Tongue (tissue), 2 donors: ENCODE results near the gene CNNM2. TPM values are rescaled to one million over a fixed set of nuclear protein-coding genes. Genes with fewer than 3 reads are reported as not detected.

Experiments used
- DNase-seq: peaks from one replicate; pipeline ENCODE4 v3.0.0-alpha.2; 2015
- total RNA-seq: library from RNA; depleted of rRNA; stranded (reverse); fragments of >200 nt; gene quantifications from one replicate; pipeline ENCODE4 v1.2.3, GENCODE V29; 2014

Gene CNNM2
- total RNA-seq, 1 donor from 2014 or later, result 13.2 TPM

GRCh38 chr10:103077020-103077419 lies 158.9 kb downstream of the CNNM2 start:
- no peak for DNase-seq

- DNase-seq, result no peak
Measured at GRCh38 chr10:103077491-103078308, 159.6 kb downstream of the CNNM2 start.

DNA sequence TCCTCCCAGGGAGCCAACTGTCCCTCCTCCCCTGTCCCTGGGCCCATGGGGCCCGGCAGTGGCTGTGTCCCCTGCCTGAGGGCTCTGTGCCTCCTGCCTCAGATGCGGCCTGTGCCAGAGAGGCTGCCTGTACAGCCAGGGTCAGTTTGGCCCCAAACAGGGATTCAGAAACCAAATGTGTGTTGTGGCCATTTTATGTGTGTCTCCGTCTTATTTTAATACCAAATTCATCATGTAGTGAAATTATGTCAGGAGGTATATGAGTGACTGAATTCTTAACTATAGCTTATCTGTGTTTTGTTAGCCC lies 160.2 kb downstream of the CNNM2 start:
- no peak for DNase-seq

GRCh38 chr10:103078676-103079075 lies 160.6 kb downstream of the CNNM2 start:
- no peak for DNase-seq

DNA sequence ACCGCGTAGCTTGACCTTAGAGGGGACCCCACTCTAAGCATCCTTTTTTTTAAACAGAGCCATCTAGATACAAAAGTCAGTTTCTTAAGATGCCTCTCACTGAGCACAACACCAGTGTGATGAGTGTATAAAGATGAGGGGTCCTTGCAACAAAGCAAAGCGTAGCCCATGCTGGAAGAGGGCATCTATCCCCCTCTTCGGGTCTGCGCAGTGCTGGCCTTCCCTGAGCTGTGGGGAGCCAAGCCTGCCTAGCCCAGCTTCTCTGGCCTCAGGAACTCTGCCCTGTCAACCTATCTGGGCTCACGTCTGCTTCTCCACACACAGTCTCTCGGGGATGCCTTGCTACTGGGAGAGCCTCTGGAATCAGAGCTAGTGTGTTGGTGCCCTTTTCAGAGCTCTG lies 161.0 kb downstream of the CNNM2 start:
- no peak for DNase-seq

- DNase-seq, result no peak
Measured at GRCh38 chr10:103079946-103080345, 161.9 kb downstream of the CNNM2 start.

DNA sequence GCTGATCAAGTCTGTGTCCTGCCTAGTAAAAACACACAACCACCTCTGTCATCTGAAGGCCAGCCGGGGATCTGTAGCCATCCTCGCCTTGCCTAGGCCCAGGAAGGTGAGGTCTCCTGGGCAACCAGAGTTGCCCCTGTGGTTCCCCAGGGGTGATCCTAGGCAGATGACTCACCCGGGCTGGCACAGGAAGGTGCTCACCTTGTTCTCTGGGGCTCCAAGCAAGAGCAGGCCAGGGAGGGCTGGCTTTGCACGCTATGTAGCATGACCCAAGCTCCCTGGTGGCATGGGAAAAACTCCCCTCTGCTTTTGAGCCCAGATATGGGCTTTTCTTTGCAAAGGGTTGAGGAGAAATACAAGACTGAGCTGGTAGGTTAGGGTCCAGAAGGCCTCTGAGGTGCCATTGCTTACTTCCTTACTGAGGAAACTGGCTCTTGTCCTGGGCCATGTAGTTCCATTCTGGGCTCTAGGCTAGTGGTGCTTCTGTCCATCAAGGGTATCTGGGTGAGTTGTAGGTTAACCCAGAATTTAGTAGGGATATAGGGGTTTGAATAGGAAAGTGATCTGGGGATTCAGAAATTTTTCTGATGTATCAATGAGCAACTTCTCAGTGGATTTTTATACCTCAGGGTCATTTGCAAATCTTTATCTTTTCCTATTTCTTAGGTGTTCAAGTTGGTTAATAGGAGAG lies 162.9 kb downstream of the CNNM2 start:
- DNase-seq, result no peak

GRCh38 chr10:103082683-103083082 lies 164.6 kb downstream of the CNNM2 start:
- DNase-seq, result no peak

DNA sequence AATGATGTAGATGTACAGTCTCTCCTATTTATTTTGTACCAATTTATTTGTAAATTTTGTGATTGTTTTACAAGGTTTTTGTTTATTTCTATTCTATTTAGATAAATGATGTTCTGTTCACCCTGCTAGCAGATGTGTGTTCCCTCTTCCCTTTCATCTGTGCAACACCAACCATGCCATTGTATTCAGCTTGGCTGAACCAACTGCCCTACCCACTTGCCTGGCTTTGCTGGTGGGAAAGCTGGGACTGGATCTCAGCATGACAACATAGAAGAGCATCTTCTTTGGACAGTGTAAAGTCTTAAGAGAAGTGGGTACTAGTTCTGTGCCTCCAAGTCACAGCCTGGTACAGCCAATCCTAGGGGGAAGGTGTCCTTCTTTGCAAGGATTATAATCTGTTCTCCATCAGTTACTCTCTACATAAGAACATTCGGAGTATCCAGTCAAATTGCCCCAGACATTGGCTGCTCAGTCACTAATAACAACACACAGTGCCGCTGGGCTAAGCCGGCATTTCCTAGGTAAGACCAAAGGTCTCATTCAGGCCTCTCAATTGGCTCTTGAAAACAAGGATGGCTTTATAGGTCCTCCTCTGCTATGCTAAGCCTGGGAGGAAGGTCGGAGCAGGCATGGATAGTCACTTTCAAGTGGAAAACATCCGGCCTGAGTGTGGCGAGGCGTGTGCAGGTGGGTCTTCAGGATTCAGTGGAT lies 165.3 kb downstream of the CNNM2 start:
- DNase-seq, result no peak

GRCh38 chr10:103083977-103084320 lies 165.9 kb downstream of the CNNM2 start:
- no peak for DNase-seq

GRCh38 chr10:103086261-103086660 lies 168.2 kb downstream of the CNNM2 start:
- no peak for DNase-seq

GRCh38 chr10:103086799-103087198 lies 168.7 kb downstream of the CNNM2 start:
- DNase-seq, result no peak

DNA sequence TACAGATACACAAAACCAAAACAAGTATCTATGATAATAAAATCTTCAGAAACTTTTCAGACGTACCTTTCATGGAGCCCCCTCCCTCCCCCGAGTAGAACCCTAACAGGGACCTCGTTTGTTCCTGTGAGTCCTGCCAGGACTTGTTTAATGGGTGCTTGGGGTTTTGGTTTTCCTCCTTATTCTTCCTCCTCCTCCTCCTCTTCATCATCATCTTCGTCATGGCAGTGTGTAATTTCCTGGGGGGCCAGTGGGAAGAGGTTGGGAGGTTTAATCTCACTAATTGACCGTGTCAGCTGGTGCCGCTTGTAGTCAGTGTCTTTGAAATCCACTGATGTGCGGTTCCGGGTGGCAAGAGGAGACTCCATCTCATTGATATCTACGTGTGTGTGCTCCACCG lies 171.4 kb downstream of the CNNM2 start:
- no peak for DNase-seq

DNA sequence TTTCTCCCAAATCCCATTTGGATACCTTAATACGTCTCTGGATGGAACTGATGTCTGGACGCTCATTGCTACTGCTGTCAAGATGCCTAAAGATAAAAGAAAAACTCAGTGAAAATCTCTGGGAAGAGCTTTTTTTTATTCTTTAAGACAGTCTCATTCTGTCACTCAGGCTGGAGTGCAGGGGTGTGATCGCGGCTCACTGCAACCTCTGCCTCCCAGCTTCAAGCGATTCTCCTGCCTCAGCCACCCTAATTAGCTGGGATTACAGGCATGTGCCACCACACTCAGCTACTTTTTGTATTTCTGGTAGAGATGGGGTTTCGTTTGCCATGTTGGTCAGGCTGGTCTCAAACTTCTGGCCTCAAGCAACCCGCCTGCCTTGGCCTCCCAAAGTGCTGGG lies 172.8 kb downstream of the CNNM2 start:
- DNase-seq, result no peak

GRCh38 chr10:103095005-103095404 lies 176.9 kb downstream of the CNNM2 start:
- no peak for DNase-seq

- no peak for DNase-seq
Measured at GRCh38 chr10:103096130-103096529, 178.0 kb downstream of the CNNM2 start.

GRCh38 chr10:103098240-103098639 lies 180.1 kb downstream of the CNNM2 start:
- DNase-seq, result no peak

- DNase-seq, result no peak
Measured at GRCh38 chr10:103100620-103101019, 182.5 kb downstream of the CNNM2 start.

DNA sequence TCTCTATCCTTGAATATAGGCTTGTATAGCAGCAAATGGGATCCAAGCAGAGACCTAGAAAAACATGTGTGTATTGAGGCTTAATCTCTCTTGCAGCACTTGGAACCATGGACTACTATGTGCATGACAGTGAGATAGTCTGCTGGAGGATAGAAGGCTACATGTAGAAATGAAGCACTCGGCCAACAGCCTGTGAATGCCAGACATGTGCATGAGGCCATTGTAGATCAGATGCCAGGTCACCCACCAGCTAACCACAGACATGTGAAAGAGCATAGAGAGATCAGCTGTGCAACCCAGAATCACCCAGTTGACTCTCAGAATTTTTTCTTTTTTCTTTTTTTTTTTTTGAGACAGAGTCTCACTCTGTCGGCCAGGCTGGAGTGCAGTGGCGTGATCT lies 184.1 kb downstream of the CNNM2 start:
- no peak for DNase-seq

- no peak for DNase-seq
Measured at GRCh38 chr10:103103989-103104388, 185.9 kb downstream of the CNNM2 start.

GRCh38 chr10:103104721-103105120 lies 186.6 kb downstream of the CNNM2 start:
- no peak for DNase-seq

- DNase-seq, result no peak
Measured at GRCh38 chr10:103105462-103105861, 187.4 kb downstream of the CNNM2 start.

DNA sequence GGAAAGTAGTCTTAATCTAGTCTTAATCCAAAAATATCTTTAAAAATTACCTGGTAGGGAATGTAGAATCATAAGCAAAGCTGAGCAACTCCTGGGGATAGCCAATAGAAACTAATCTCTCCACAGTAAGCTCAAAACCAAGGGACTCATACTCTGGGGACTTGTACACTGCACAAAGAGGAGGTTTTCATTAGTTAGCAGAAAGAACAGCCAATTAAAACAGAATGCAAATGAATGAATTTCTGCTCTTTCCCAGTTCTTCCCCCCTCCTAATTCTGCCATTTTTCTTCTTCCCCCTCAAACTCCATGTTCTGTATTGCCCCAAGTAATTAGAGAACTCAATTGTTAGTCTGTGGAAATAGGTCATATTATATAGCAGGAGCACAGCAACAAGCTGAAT lies 188.4 kb downstream of the CNNM2 start:
- no peak for DNase-seq

- no peak for DNase-seq
Measured at GRCh38 chr10:103109821-103110220, 191.7 kb downstream of the CNNM2 start.
